Measurements from ENCODE around the gene FANCD2.
"Not testable (repeated sequence)": the region's sequence is repeated elsewhere in the genome, so short reads cannot be mapped to it uniquely, and the experiment has no call there.

FANCD2 gene
- 19.3 to 46.6 (median 31.4) reads per million in 4 experiments for total RNA-seq

DNA sequence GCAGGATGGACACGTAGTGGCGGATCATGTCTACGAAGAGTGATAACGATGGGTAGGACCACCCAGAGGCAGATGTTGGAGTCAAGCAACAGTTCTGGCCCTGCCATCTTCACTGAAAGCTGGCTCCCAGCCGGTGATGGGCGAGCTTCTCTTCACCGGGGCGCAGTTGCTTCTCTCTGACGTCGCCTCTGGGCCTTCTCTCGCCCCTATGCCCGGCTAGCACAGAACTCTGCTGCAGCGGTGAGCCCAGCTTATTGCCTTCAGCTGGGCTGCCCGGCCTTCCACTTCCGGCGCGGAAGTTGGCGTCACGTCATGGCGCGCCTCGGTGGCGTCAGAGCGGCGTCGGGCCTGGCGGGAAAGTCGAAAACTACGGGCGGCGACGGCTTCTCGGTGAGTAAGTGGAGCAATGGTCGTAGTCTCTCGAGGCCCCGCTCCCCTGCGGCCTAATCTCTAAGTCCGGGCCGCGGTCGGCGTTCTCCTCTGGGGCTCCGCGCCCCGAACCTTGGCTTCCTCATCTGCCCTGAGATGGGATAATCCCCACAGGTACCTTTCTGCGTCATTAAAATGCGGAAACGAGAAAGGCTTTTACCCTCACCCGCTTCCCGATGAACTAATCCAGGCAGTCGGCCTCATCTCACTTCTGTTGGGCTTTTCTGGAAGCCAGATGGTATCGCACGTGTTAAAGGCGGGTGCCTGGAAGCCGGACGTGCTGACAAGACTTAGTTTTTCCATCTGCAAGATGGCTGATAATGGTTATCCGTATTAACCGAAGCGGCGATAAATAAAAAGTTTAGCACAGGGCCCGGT is at the start of gene FANCD2:
TSS of gene FANCD2 (plus strand) at position 354 of the 807 bp plus-strand sequence. CDS start 2,221 bp downstream, outside the sequence.
- peak; percentile 84 for DNase-seq

DNA sequence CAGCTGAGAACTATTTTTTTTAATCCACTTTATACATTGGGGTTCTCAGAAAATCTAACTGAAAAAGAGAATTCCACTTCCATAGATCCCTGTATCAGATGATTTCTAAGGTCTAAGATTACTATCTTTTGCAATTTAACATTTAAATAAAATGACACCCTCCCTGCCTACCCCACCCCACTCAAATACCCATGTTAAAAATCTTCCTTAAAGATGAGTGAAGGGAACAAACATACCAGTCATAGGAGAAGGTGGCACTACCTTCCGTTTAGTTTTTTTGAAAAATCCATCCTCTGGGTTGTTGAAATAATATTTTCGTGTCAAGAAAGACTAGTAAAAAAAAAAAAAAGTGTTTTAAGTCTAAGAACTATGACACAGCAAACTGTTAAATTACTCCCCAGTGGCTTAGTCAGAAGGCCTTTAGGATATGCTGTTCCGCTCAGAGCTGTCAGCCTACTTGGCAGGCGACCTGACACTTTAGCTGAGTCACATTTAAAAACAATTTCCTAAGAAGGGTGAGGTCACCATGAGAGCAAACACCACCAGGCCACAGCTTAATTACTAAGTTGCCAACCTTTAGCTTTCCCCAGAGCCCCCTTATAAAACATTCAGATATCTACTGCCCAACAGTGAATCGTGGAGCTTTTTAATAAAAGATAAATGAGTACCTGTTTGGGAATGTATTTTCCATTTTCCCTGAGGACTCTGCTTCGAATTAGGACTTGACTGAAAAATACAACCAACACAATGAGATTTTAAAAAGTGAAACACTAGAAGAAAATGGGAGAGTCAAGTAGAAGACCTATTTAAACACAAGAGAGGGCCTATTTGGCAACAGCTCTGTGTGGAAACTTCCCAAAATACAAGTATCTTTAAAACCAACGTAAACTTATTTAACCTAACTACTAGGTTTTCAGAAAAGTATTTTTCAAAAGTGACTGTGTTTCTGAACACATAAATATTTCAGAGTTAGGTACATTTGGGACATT is 49.2 kb upstream of the FANCD2 start:
- no peak for DNase-seq

DNA sequence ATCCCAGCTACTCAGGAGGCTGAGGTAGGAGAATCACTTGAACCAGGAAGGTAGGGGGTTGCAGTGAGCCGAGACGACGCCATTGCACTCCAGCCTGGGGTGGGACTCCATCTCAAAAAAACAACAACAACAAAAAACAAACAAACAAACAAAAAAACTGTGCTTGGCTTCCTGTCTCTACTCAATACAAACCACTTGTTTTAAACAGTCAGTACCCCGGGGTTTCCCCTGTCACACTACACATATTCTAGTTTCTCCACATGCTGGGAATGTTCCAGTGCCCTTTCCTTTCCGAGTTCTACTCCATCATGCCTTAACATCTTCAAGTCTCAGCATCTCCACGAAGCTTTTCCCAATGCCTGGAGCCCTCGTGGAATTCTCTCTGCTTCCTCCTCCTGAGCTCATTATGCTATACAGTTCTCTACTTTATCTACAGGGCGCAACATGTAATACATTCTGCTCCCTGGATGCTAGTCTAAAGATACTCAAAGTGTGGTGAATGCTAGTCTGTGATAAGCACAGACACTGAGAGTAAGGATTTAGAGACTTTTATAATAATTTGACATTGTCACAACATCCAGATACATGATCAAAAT is 47.4 kb upstream of the FANCD2 start:
- no peak for DNase-seq

DNA sequence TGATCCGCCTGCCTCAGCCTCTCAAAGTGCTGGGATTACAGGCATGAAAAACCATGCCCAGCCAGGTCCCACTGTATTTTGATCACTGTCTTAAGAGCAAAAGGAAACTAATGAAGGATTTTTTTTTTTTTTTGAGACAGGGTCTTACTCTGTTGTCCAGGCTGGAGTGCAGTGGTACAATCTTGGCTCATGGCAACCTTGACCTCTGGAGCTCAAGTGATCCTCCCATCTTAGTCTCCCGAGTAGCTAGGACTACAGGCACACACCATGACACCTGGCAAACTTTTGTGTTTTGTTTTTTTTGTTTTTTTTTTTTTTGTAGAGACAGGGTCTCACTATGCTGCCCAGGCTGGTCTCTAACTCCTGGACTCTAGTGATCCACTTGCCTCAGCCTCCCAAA is 46.0 kb upstream of the FANCD2 start:
- no peak for DNase-seq

DNA sequence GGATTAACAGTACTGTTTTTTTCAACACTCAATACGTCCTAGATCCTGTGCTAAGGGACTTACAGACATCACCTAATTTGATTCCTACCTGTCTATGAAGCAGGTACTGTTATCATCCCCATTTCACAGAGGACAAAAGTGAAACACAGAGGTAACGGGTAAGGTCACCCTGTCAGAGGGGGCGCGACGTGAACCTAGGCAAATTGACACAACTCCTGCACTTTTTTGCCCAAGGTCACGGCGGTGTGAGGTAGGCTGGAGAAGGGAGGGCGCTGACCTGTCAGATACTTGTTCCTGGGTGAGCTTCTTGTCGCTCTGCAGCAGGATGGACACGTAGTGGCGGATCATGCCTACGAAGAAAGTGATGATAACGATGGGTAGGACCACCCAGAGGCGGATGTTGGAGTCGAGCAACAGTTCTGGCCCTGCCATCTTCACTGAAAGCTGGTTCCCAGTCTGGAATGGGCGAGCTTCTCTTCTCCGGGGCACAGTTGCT is 40.0 kb upstream of the FANCD2 start:
- DNase-seq = no peak

DNA sequence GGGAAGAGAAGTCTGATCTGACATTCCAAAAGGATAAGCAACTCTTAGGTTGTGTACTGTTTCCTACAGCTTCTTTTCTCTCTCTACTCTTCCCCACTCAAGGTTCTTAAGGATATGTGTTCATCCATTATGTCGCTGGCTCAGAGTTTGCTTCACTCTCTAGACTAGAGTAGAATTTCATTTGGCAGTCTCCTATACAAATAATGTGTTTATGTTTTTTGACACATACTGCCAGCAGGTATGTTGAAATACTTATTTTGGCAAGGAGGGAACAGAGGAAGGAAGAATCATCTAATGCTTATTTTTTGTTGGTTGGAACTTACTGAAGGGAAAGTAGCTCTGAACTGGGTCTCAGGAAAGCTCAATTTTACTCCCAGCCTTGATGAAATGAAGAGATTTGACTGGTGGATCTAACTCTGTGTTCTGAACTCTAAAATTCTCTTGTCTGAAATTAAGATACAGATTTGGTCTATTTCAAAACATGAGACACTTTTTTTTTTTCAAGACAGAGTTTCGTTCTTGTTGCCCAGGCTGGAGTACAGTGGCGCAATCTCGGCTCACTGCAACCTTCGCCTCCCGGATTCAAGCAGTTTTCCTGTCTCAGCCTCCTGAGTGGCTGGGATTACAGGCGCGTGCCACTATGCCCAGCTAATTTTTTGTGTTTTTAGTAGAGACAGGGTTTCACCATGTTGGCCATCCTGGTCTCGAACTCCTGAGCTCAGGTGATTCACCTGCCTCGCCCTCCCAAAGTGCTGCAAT is 32.0 kb upstream of the FANCD2 start:
- no peak for DNase-seq

DNA sequence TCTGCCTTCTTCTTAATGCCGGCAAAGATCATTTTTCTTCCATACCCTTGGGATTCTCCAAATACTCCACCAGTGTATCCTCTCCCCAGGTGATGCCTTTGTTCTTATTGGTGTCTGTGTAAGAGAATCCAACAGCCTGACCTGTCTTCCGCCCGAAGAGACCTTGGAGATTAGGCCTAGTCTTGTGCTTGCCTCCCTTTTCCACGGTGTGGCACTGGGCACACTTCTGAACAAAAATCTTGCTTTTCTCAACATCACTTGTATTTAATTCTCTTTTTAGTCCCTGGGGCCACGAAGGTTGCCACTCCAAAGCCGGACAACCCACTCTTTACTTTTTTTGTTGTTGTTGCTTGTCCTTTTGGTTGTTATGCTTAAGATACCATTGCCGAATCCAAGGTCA is 25.6 kb upstream of the FANCD2 start:
- no peak for DNase-seq

DNA sequence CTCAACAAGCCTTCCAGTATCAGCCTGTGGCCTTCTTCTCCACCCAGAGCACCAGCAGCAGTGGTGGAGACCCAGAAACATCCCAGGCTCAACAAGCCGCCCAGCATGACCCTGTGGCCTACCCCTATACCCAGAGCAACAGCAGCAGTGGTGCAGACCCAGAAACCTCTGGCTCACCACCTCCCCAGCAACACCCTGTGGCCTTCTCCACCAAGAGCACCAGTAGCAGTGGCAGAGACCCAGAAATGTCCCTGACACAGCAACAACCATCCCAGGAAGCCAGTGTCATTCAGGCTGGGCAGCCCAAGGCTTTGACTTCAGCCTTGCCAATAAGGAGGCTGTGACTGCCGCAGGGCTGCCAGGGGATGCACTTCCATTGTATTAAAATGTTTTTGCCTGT is 23.3 kb upstream of the FANCD2 start:
- no peak for DNase-seq

DNA sequence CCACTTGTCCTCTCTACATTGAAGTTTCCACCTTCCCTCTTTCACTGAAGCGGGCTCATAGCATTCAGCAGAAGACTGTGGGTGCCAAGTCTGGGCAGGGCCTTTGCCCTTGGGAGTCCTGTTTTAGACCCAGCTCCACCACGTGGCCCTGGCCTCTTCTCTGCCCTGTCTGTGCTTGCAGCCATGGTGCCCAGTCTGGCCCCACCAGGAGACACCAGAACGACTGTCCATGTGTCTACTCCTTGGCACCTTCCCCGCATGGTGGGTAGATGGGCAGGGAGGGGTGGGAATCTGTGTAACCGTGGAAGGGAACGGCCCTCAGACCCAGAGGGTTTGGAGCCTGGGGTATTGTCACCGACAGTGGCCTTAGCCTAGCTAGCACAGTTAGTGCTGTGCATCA is 21.7 kb upstream of the FANCD2 start:
- DNase-seq = no peak

DNA sequence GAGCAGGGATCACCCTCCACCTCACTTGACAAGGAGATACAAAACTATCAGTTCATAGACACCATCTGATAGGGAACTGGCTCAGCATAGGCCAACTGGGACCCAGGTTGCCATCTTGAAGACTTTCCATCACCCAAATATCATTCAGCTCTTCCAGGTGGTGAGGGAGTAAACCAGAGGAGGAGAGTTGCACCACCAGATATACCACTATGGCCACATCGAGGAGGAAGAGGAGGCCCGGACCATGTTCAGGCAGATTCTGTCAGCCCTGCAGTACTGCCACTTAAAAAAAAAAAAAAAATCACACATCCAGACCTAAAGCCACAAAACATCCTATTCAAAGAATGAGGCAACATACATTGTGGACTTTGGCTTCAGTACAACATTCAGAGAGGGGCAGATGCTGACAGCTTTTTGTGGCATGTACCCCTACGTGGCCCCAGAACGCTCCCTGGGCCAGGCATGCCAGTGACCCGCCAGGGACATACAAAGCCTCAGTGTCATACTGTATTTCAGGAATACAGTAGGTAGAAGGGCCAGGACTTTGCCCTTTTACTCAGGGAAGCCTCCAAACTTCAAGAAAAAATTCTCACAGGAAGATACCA is 21.2 kb upstream of the FANCD2 start:
- no peak for DNase-seq

DNA sequence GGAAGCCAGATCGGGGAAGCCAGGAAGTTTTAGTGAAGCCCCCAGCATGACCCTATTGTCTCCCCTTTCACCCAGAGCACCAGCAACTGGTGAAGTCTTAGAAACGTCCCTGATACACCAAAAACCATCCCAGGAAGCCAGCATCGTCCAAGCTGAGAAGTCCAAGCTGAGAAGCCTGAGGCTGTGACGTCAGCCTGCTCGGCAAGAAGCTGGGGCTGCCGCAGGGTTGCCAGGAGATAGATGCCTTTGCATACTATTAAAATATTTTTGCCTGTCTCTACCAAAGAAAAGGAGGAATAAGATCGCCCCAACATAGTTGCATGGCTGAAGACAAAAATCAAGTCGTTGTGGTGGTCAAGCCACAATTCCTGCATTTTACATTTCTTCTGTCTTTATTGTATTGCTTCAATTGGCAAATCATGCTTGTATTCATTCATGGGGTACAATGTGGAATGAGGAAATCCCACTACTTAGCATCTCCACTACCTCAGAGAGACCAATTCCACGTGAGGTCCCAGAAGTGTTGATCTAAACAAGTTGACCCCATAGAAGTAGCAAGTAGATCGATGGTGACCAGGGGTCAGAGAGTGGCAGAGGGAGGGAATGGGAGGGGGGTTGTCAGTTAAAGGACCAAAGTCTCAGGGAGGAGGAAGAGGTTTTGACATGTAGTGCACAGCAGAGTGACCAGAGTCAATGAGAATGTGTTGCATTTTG is 20.0 kb upstream of the FANCD2 start:
- DNase-seq = no peak

DNA sequence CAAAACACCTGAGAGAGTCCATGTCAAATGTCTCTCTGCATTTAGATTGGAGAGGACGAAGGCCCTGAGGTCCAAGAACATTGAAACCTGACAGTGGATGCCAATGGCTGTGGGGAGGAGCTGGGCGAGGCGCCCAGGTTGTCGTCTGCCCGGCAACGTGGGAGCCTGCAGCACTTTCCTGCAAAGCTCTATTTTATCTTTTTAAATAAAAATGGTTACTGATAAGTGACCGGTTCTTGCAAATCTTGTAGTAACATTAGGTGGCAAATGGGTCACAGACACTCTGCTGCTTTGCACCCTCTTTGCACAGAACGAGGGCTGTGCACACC is 19.5 kb upstream of the FANCD2 start:
- DNase-seq = no peak

DNA sequence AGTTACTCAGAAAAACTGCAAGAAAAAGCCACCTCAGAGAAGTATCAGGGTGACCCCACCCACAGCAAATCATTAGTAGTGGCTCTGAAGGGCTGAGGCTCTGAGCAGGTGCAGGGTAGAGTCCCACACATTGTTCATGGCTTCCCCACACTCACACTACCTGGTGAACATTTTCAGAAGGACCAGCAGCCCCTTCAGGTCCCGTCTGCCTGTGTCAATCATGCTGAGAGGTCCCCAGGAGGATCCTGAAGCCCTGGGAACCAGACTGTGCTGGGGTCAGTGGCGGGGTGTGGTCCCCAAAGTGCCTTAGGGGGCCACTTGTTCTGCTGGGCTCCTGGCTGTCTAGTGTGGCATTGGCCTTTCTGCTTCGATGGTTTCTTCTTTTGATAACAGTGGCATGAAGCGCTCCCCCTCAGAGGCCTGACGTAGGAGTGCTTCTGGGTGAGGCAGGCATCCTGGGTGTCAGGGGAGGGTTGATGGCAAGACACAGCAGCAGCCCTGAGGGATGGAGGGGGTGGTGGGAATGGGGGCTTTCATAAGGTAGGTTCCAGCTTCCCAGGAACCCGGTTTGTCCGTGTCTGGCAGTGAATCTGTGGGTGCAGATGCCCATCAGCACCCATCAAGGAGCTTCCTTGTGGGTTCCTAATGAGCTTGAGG is 19.0 kb upstream of the FANCD2 start:
- no peak for DNase-seq

DNA sequence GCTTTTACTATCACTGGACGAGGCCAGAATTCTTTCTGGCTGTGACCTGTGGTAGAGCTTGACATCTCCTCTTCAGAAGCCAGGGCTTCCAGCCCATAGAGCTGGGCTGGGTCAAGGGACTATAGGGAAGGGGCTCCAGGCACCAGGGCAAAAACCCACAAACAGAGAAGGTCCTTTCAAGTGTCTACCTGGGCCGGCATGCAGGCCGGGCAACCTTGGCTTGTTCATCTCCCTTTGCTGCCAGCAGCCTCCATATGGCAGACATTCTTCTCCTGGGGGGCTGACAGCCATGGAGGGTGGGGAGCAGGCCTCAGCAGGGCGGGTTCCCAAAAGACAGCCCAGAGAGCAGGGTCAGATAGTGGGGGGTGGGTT is 18.0 kb upstream of the FANCD2 start:
- DNase-seq = not testable (repeated sequence)

DNA sequence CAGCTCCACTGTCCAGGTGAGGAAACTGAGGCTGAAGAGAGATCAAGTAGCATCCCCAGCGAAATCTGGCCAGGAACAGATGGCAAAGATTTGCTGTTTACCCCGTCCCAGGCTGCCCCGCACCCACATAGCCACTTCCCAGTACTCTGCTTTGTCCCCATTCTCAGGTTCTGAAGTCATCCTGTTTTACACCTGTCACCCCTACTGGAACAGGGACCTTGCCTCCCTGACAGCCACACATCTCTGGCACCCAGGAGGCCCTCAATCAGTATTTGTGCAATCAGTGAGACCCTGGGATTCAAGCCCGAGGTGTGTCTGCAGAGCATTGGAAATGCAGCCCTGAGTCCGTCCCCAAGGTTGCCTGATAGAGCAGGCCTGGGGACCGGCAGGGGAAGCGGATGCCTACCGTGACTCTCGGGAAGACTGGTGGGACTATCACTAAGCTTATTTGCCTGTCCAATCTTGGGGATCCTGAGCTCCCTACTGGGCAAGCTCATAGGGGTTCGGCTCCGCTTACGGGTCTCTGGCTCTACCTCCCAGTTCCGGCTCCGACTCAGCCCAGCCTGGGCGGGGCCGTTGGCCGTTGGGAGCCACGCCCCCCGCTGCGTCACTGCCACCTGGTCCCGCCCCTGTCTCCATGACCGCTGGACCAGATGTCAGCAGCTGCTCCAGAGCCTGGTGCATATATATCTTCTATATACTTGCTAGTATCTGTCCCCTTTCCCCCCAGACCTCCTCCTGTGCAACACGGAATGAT is 17.5 kb upstream of the FANCD2 start:
- peak; percentile 73 for DNase-seq

DNA sequence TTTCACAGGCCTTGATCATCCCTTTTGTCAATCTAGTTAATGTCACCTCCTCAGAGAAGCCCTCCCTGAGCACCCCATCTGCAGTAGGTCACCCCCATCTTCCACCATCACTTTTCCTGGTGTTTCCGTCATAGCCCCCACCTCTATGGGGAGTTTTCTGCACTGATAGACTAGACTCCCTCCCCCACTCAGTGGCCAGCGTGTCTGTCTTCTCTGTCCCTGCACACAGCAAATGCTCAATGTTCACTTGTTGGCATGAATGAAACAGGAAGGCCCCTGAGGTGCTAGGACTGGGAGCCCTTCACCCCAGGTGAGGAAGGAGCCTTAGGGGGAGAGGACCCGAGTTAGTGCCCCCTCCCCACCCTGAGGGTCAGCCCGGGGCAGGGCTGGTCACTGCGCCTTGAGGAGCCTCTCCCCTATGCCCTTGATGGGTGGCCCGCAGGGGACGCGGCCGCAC is 15.8 kb upstream of the FANCD2 start:
- no peak for DNase-seq

DNA sequence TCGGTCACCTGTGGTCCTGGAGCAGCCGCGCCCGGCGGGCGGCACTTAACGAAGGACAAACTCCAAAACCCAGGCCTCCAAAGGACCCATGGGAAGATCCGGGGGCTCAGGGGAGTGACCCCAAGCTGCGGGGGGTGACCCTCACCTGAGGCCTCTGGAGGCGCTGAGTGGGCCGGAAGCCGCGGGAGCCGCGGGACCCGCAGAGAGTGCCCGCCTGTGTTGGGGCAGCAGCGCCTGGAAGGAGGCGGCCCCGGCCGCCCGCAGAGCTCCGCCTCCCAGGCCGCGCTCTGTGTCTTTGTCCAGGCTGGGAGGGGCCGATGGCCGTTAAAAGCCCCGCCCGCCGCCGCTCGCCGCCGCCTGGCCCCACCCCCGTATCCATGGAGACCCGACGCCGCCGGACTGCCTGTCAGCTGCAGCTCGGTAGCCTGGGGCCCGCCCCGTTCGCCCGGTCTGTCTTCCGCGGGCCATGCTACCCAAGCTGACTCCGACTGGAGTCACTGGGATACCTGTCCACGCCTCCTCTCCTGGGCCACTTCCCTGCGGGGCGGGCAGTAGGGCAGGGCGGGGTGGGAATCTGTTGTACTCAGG is 15.3 kb upstream of the FANCD2 start:
- DNase-seq = peak; percentile 61

DNA sequence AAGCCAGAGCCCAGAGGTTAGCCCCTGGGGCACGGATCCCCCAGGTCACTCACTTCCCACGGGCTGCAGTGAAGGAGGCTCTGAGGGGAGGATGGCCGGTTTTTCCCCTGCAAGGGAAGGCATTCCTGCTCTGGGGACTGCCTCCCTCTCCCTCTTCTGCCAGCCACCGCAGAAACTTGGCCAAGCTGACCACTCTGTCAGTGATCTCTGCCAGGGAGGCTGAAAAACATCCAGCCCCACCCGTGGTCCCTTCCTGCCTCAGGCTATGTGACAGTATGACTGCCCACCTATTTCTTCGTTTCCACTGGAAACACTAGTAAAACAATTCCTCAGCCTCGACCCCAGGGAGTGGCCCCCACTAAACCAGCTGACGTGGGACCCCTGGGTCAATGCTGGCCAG is 14.6 kb upstream of the FANCD2 start:
- DNase-seq = no peak

DNA sequence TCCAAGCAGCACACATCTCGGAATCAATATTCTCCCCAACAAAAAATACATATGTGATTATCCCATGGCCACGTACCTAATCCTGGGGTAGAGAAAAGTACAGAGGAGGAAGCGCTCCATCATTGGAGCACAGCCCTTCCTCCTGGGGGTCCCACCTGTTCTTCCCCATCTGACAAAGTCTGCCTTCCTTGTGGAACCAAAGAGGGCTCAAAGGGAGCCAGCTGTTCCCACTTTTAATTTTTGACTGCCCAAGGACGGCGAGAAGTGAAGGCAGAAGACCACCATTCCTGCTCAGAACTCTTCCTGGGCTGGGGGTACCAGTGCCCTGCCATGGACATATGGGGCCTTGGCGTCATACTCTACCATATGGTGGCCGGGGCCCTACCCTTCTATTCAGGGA is 14.1 kb upstream of the FANCD2 start:
- no peak for DNase-seq
